ENCODE measurements around the gene AACS. TPM values are rescaled to one million over a fixed set of nuclear protein-coding genes. Genes with fewer than 3 reads are reported as not detected.
"Not testable (repeated sequence)": the region's sequence is repeated elsewhere in the genome, so short reads cannot be mapped to it uniquely, and the experiment has no call there.

Gene AACS
- total RNA-seq, 1 experiment from 2014 or later: 16.0 TPM

DNA sequence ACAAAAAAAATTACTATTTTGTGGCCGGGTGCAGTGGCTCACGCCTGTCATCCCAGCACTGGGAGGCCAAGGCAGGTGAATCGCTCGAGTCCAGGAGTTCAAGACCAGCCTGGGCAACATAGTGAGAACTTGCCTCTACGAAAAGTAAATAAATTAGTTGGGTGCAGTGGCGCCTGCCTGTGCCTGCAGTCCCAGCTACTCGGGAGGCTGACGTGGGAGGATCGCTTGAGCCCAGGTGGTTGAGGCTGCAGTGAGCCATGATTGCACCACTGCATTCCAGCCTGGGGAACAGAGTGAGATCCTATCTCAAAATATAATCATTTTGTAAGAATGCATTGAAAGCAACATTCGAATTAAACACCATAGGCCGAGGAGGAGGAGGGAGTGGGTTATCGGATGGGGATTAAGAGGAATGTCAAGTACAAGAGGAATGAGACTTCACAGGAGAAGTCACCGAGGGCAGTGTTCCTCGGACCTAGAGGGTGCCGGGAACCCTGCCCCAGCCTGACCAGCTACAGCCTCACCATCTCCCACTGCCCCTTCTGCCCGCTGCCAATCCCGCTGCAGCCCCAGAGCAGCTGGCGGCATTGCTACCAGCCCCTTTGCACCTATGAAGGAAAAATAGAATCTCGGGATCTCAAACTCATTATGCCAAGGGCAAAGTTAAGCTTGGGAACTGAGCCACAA is 32.6 kb upstream of the AACS start:
- H3K36me3 ChIP-seq: no peaks in the 10 kb centered on the region
- no peak overlapping the region for H3K4me3 ChIP-seq
- peaks cover 24% of the 10 kb centered on the region for H3K9me3 ChIP-seq (replicated peaks)
- peaks cover 60% of the 10 kb centered on the region for H3K27me3 ChIP-seq (replicated peaks)
- DNase-seq (ENCODE audit: low read depth in 1 of 2, low spot score in 2 of 2): peak; percentile 54 to 88
- H3K4me1 ChIP-seq (replicated peaks): no peaks in the 10 kb centered on the region
- no peak overlapping the region for H3K27ac ChIP-seq

DNA sequence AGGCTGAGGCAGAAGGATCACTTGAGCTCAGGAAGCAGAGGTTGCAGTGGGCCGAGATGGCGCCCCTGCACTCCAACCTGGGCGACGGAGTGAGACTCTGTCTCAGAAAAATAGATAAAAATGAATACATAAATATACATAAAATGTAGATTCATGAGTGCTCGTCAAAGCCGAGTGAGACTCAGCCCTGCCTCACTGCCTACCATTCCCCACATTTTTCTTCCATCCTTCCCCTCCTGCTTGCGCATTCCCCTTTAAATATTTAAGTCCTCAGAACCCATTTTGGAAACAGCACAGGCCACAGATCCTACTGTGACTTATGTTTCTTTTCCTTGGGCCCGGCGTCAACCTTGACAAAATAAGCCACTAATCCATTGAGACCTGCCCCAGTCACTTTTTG is 31.9 kb upstream of the AACS start:
- H3K36me3 ChIP-seq: no peaks in the 10 kb centered on the region
- no peak overlapping the region for H3K27ac ChIP-seq
- peaks cover 24% of the 10 kb centered on the region for H3K9me3 ChIP-seq (replicated peaks)
- no peaks in the 10 kb centered on the region for H3K4me1 ChIP-seq (replicated peaks)
- no peak overlapping the region for H3K4me3 ChIP-seq
- DNase-seq (ENCODE audit: low read depth in 1 of 2, low spot score in 2 of 2): peak; percentile 68 to 81
- H3K27me3 ChIP-seq (replicated peaks): peaks cover 54% of the 10 kb centered on the region

DNA sequence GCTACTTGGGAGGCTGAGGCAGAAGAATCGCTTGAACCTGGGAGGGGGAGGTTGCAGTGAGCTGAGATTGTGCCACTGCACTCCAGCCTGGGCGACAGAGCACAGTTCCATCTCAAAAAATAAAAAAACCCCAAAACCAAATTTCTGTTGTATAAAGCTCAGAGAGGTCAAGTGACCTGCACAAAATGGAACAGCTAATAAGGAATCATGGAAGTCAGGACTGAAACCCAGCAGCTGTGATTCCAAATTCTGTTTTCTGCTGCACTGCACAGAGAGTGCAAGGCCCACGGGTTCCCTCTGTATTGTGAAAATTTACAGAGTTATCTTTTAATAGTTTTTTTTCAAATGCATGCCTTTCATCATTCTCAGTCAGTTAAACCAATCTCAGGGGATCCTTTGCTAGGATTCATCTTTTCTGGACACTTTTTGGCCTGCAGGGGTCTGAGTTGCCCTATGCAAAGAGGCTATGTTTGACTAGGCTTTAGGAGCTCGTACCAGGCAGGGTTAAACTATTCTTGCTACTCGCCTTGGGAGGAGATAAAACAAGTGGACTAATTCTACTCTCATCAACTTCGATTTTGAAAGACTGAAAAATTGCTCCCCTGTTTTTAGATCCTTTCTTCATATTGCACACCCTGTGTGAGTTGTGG is 26.1 kb upstream of the AACS start:
- Histone ChIP-seq H3K27ac (no peak overlapping the region), H3K27me3 (replicated peaks) (peaks cover 6% of the 10 kb centered on the region), H3K4me1 (replicated peaks) (no peaks in the 10 kb centered on the region), H3K36me3 (no peaks in the 10 kb centered on the region), H3K9me3 (replicated peaks) (peaks cover 9% of the 10 kb centered on the region), H3K4me3 (no peak overlapping the region)
- DNase-seq (ENCODE audit: low read depth in 1 of 2, low spot score in 2 of 2): no peak

DNA sequence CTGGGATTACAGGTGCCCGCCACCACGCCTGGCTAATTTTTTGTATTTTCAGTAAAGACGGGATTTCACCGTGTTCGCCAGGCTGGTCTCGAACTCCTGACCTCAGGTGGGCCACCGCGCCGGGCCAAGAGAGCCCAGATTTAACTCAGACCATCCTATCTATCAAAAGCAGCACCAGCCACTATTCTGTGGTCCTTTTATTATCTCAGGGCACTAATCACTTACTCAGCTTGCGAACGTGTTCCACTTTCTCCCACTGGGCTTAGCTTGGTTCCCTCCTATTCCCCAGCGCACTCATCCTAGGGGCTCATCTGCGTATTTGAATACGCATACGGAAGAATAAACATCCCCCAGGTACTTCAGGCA is 16.2 kb upstream of the AACS start:
- no peak for DNase-seq (ENCODE audit: low read depth in 1 of 2, low spot score in 2 of 2)
- H3K4me3 ChIP-seq: peak overlapping the region; percentile 39
- H3K4me1 ChIP-seq (replicated peaks): peaks cover 8% of the 10 kb centered on the region
- no peaks in the 10 kb centered on the region for H3K27me3 ChIP-seq (replicated peaks)
- no peak overlapping the region for H3K27ac ChIP-seq
- no peaks in the 10 kb centered on the region for H3K36me3 ChIP-seq
- H3K9me3 ChIP-seq (replicated peaks): no peaks in the 10 kb centered on the region

DNA sequence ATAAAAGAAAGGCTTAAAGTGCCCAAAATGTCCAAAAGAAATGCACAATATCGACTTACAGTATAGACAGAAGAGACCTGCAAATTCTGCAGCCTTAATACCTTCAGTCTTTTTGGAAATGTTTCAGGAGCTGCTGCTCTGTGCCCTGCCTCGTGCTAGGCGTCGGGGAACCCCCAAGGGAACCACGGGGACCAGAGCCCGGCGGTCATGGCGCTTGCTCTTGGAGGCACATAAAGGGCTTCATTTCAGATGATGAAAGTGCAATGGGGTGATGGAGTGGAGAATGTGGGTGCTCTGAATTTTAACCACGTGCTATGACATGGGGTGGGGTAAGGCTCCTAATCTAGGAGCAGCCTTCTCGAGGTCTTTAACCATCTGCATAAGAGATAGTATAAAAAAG is 14.8 kb upstream of the AACS start:
- no peak for DNase-seq (ENCODE audit: low read depth in 1 of 2, low spot score in 2 of 2)
- Histone ChIP-seq H3K36me3 (no peaks in the 10 kb centered on the region), H3K9me3 (replicated peaks) (no peaks in the 10 kb centered on the region)

DNA sequence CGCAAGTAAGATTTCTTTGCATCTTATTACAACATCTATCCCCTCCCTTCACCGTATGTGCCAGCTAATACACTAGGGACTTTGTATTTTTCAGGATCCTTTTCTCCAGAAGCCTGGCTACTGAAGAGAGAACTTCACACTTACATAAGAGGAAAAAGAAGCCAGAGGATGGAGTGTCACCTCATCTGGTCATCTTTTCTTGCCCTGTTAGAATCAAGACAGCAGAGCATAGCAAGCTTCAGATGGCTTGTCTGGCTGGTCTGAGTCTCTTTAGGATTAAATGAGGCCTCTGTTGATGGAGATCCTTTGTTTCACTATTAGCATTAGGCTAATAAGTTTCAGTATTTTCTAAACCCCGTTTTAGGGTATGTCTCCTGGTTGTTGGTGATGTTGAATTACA is 14.4 kb upstream of the AACS start:
- Histone ChIP-seq H3K27ac (no peak overlapping the region), H3K4me1 (replicated peaks) (peaks cover 8% of the 10 kb centered on the region), H3K4me3 (no peak overlapping the region), H3K9me3 (replicated peaks) (no peaks in the 10 kb centered on the region), H3K27me3 (replicated peaks) (no peaks in the 10 kb centered on the region), H3K36me3 (no peaks in the 10 kb centered on the region)
- DNase-seq (ENCODE audit: low read depth in 1 of 2, low spot score in 2 of 2): no peak

More for the DNA sequence above, 14.8 kb upstream of the AACS start:
- no peak overlapping the region for H3K27ac ChIP-seq
- H3K4me3 ChIP-seq: no peak overlapping the region
- no peaks in the 10 kb centered on the region for H3K27me3 ChIP-seq (replicated peaks)
- H3K4me1 ChIP-seq (replicated peaks): peaks cover 8% of the 10 kb centered on the region

DNA sequence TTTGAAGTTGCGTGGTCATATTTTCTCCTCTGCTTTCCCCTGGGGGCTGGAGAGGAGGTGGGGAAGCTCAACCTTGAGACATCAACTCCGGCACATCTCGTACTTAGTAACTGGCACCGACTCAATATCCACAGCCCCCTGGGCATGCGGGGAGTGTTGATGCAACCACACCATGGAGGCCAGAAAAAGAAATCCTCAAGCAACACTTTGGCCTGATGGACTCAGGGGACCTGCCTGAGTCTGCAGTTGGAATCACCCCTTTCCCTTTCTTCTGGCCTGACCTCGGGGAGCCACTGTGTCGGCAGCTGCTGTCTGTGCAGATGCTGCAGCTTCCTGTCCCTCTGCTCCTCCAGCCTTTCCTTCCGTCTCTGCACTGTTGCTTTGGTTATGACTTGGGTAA is 11.4 kb upstream of the AACS start:
- Histone ChIP-seq H3K4me1 (replicated peaks) (peaks cover 8% of the 10 kb centered on the region), H3K36me3 (no peaks in the 10 kb centered on the region), H3K9me3 (replicated peaks) (no peaks in the 10 kb centered on the region), H3K27me3 (replicated peaks) (no peaks in the 10 kb centered on the region), H3K27ac (no peak overlapping the region), H3K4me3 (no peak overlapping the region)
- no peak for DNase-seq (ENCODE audit: low read depth in 1 of 2, low spot score in 2 of 2)

DNA sequence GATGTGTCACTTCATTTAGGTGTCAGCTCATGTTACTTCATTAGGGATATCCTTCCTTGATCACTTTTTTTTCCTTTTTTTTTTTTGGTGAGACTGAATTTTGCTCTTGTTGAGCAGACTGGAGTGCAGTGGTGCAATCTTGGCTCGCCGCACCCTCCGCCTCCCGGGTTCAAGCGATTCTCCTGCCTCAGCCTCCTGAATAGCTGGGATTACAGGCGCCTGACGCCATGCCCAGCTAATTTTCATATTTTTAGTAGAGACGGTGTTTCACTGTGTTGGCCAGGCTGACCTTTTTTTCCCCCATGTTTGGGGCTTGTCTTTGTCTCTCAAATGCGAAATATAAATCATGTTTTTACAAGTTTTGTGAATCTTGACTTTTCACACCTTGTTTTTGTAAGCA is 9.6 kb upstream of the AACS start:
- H3K27ac ChIP-seq: no peak overlapping the region
- no peaks in the 10 kb centered on the region for H3K27me3 ChIP-seq (replicated peaks)
- no peak for DNase-seq (ENCODE audit: low read depth in 1 of 2, low spot score in 2 of 2)
- no peak overlapping the region for H3K4me3 ChIP-seq
- no peaks in the 10 kb centered on the region for H3K4me1 ChIP-seq (replicated peaks)
- no peaks in the 10 kb centered on the region for H3K36me3 ChIP-seq
- no peaks in the 10 kb centered on the region for H3K9me3 ChIP-seq (replicated peaks)

DNA sequence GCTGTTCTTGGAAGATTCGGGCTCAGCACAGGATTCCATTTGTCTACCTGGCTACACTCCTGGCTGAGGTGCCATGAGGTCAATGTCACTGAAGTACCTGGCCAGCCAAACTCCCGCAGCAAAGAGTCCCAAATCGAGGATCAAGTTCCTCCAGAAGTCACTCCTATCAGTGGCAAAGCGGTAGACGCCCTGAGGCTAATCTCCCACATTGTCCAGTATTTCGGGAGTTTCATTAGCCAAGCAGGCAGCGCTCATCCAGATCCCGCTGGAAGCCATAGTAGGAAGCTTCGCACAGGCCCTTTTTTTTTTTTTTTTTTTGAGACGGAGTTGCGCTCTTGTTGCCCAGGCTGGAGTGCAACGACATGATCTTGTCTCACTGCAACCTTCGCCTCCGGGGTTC is 8.9 kb upstream of the AACS start:
- H3K4me3 ChIP-seq: no peak overlapping the region
- no peaks in the 10 kb centered on the region for H3K36me3 ChIP-seq
- no peaks in the 10 kb centered on the region for H3K9me3 ChIP-seq (replicated peaks)
- H3K27ac ChIP-seq: no peak overlapping the region
- no peaks in the 10 kb centered on the region for H3K4me1 ChIP-seq (replicated peaks)
- DNase-seq (ENCODE audit: low read depth in 1 of 2, low spot score in 2 of 2): no peak
- no peaks in the 10 kb centered on the region; the same call in 1 of the 2 replicates for H3K27me3 ChIP-seq (replicated peaks)

DNA sequence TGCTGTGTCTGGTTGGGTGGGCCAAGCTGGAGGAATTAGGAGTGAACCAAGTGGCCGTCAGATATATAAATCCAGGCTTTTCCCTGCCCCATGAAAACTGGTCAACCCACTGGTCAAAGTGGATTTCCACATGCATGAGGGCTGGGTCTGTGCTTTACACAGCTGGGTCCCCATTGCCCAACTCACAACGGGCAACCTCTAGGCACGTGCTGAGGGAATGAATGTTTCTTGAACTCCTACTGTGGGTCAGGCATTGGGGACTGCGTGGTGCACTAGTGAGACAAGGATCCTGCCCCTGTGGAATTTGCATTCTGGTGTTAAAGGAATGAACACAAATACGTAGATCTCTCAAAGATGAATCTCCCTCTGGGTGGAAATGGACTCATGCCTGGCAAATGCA is 7.5 kb upstream of the AACS start:
- H3K36me3 ChIP-seq: no peaks in the 10 kb centered on the region
- H3K27ac ChIP-seq: no peak overlapping the region
- H3K4me1 ChIP-seq (replicated peaks): no peaks in the 10 kb centered on the region
- H3K27me3 ChIP-seq (replicated peaks): no peaks in the 10 kb centered on the region; the same call in 1 of the 2 replicates
- DNase-seq (ENCODE audit: low read depth in 1 of 2, low spot score in 2 of 2): no peak
- H3K4me3 ChIP-seq: no peak overlapping the region
- no peaks in the 10 kb centered on the region for H3K9me3 ChIP-seq (replicated peaks)

DNA sequence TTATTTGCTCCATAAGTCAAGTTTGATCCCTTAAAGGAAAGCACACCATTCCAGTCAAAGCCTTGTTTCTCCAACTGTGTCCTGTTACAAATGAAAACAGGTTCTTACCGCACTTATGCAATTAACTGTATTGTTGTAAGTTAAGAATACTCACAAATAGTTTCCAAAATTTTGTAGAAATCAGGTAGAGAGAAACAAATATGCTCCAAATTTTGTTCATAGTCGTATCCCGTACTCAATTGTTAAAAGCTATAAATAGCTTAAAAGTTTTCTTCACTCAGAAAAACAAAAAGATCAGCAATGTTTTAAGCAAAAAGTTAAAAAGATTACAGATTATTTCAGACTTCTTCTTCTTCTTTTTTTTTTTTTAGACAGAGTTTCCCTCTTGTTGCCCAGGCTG is 4.0 kb upstream of the AACS start:
- peaks cover 7% of the 10 kb centered on the region for H3K36me3 ChIP-seq
- peaks cover 9% of the 10 kb centered on the region for H3K4me1 ChIP-seq (replicated peaks)
- no peaks in the 10 kb centered on the region for H3K9me3 ChIP-seq (replicated peaks)

DNA sequence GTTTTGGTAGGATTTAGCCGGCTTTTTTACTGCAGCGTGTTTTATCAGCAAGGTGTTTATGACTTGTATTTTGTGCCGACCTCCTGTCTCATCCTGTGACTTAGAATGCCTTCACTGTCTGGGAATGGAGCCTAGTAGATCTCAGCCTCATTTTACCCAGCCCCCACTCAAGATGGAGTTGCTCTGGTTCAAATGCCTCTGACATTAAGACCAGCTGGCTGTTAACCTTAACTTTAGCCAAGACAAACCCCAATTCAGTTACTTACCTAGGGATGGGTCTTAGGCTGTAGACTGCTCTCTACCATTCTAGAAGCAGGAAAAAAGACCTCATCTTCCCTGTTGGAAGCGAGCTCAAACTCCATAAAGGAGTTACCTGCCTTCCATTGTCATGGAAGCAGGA is 1.7 kb upstream of the AACS start:
- DNase-seq (ENCODE audit: low read depth in 1 of 2, low spot score in 2 of 2); H3K27ac ChIP-seq; H3K4me3 ChIP-seq; H3K27me3 ChIP-seq (replicated peaks); H3K4me1 ChIP-seq (replicated peaks); H3K9me3 ChIP-seq (replicated peaks): not testable (repeated sequence)
- H3K36me3 ChIP-seq: peaks cover 12% of the 10 kb centered on the region

More for the DNA sequence above, 4.0 kb upstream of the AACS start:
- Histone ChIP-seq H3K27ac (no peak overlapping the region), H3K4me3 (no peak overlapping the region), H3K27me3 (replicated peaks) (no peaks in the 10 kb centered on the region; the same call in 1 of the 2 replicates)
- DNase-seq (ENCODE audit: low read depth in 1 of 2, low spot score in 2 of 2): no peak

DNA sequence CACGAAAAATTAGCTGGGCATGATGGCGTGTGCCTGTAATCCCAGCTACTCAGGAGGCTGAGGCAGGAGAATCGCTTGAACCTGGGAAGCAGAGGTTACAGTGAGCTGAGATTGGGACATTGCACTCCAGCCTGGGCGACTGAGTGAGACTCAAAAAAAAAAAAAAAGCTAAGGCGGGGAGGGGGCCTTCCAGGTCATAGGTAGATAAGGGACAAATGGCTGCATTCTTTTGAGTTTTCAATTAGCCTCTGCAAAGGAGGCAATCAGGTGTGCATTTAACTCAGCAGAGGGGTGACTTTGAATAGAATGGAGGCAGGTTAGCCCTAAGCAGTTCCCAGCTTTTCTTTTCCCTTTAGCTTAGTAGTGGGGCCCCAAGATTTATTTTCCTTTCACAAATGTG is 743 bp upstream of the AACS start:
- Histone ChIP-seq H3K27ac (no peak overlapping the region), H3K4me3 (peak overlapping the region; percentile 82; the same call in 1 of the 2 replicates)

DNA sequence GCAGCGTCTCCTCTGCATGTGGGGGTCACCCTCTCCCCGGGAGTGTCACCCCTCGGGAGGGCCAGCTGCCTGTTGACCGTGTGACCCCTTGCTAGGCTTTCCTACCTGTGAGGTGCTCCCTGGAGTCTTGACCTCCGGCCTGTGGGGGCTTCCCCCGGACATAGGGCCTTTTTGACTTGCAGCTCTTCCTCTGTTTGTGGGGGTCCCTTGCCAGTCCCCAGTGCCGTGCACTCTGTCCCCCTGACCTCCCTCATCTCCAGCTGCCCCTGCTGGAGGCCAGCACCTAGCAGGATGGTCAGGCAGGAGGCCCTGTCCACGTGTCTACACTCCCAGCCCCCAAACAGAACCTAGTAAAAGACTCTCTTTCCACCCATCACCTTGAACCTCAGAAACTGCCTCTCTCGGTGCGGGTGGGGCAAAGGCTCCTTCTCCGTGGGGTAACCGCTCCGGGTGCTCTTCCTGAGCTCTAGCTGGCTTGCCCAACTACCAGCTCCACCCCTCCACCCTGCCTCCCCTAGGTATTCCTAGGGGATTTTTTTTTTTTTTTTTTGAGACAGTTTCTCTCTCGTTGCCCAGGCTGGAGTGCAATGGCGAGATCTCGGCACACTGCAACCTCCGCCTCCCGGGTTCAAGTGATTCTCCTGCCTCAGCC is 810 bp downstream of the AACS start:
- DNase-seq (ENCODE audit: low read depth in 1 of 2, low spot score in 2 of 2): peak in 1 of 2 experiments; percentile 2
- no peaks in the 10 kb centered on the region; the same call in 1 of the 2 replicates for H3K27me3 ChIP-seq (replicated peaks)
- peaks cover 12% of the 10 kb centered on the region for H3K36me3 ChIP-seq
- peak overlapping the region; percentile 82 for H3K4me3 ChIP-seq
- H3K4me1 ChIP-seq (replicated peaks): peaks cover 9% of the 10 kb centered on the region
- H3K9me3 ChIP-seq (replicated peaks): no peaks in the 10 kb centered on the region
- H3K27ac ChIP-seq: peak overlapping the region; percentile 47

More for the DNA sequence above, 743 bp upstream of the AACS start:
- H3K36me3 ChIP-seq: peaks cover 12% of the 10 kb centered on the region
- H3K27me3 ChIP-seq (replicated peaks): no peaks in the 10 kb centered on the region; the same call in 1 of the 2 replicates
- no peak for DNase-seq (ENCODE audit: low read depth in 1 of 2, low spot score in 2 of 2)
- H3K4me1 ChIP-seq (replicated peaks): peaks cover 9% of the 10 kb centered on the region
- no peaks in the 10 kb centered on the region for H3K9me3 ChIP-seq (replicated peaks)

Data from SJSA1 (cell line).